ENCODE data around the gene CYP26A1. TPM values are rescaled to one million over a fixed set of nuclear protein-coding genes. Genes with fewer than 3 reads are reported as not detected.

CYP26A1 gene
- total and polyA plus RNA-seq, 2 experiments from 2014 or later, result 1.2 to 1.8 TPM

DNA sequence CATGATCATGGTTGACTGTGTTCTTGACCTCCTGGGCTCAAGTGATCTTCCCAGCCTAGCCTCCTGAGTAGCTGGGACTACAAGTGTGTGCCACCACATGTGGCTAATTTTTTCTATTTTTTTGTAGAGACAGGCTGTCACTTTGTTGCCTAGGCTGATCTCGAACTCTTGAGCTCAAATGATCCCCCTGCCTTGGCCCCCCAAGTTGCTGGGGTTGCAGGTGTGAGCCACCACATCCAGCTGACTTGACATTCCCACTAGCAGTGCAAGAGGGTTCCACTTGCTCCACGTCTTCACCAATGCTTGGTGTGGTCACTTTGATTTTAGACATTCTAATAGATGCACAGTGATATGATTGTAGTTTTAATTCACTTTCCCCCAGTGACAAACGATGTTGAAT, 25.1 kb downstream of the CYP26A1 start:
- Histone ChIP-seq H3K4me2 (no peak overlapping the region), H3K36me3 (ENCODE audit: insufficient read depth) (no peaks in the 10 kb centered on the region), H3K27me3 (ENCODE audit: insufficient read depth) (no peaks in the 10 kb centered on the region), H3K79me2 (replicated peaks; ENCODE audit: insufficient read depth) (no peaks in the 10 kb centered on the region), H2AFZ (no peak overlapping the region), H3F3A (replicated peaks; ENCODE audit: low read depth) (no peaks in the 10 kb centered on the region), H4K20me1 (replicated peaks; ENCODE audit: insufficient read depth) (no peaks in the 10 kb centered on the region), H3K4me1 (ENCODE audit: insufficient read depth) (no peaks in the 10 kb centered on the region), H3K4me3 (no peak overlapping the region), H3K27ac (ENCODE audit: low read depth) (no peak overlapping the region), H3K9me2 (ENCODE audit: insufficient read depth) (no peaks in the 10 kb centered on the region)
- no peak for ATAC-seq
- peaks cover 21% of the 10 kb centered on the region; the same call in 2 of the 3 replicates for H3K9me3 Mint-ChIP-seq
- no peaks in the 10 kb centered on the region; the same call in 1 of the 3 replicates for H3K4me1 Mint-ChIP-seq
- no peak for TF ChIP-seq POLR2AphosphoS5 (IDR thresholded peaks at IDR 0.05; ENCODE audit: low read depth)
- TF ChIP-seq CREB1 (CRISPR knock-in tag; IDR thresholded peaks at IDR 0.05; ENCODE audit: low read depth), result no peak
- TF ChIP-seq ZNF331 (CRISPR knock-in tag; IDR thresholded peaks at IDR 0.05; ENCODE audit: low read depth), result no peak
- TF ChIP-seq, protein P1, sequence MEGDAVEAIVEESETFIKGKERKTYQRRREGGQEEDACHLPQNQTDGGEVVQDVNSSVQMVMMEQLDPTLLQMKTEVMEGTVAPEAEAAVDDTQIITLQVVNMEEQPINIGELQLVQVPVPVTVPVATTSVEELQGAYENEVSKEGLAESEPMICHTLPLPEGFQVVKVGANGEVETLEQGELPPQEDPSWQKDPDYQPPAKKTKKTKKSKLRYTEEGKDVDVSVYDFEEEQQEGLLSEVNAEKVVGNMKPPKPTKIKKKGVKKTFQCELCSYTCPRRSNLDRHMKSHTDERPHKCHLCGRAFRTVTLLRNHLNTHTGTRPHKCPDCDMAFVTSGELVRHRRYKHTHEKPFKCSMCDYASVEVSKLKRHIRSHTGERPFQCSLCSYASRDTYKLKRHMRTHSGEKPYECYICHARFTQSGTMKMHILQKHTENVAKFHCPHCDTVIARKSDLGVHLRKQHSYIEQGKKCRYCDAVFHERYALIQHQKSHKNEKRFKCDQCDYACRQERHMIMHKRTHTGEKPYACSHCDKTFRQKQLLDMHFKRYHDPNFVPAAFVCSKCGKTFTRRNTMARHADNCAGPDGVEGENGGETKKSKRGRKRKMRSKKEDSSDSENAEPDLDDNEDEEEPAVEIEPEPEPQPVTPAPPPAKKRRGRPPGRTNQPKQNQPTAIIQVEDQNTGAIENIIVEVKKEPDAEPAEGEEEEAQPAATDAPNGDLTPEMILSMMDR (conservative IDR thresholded peaks at IDR 0.05; ENCODE audit: low read depth in 2 of 2), result no peak
- TF ChIP-seq, protein P2, sequence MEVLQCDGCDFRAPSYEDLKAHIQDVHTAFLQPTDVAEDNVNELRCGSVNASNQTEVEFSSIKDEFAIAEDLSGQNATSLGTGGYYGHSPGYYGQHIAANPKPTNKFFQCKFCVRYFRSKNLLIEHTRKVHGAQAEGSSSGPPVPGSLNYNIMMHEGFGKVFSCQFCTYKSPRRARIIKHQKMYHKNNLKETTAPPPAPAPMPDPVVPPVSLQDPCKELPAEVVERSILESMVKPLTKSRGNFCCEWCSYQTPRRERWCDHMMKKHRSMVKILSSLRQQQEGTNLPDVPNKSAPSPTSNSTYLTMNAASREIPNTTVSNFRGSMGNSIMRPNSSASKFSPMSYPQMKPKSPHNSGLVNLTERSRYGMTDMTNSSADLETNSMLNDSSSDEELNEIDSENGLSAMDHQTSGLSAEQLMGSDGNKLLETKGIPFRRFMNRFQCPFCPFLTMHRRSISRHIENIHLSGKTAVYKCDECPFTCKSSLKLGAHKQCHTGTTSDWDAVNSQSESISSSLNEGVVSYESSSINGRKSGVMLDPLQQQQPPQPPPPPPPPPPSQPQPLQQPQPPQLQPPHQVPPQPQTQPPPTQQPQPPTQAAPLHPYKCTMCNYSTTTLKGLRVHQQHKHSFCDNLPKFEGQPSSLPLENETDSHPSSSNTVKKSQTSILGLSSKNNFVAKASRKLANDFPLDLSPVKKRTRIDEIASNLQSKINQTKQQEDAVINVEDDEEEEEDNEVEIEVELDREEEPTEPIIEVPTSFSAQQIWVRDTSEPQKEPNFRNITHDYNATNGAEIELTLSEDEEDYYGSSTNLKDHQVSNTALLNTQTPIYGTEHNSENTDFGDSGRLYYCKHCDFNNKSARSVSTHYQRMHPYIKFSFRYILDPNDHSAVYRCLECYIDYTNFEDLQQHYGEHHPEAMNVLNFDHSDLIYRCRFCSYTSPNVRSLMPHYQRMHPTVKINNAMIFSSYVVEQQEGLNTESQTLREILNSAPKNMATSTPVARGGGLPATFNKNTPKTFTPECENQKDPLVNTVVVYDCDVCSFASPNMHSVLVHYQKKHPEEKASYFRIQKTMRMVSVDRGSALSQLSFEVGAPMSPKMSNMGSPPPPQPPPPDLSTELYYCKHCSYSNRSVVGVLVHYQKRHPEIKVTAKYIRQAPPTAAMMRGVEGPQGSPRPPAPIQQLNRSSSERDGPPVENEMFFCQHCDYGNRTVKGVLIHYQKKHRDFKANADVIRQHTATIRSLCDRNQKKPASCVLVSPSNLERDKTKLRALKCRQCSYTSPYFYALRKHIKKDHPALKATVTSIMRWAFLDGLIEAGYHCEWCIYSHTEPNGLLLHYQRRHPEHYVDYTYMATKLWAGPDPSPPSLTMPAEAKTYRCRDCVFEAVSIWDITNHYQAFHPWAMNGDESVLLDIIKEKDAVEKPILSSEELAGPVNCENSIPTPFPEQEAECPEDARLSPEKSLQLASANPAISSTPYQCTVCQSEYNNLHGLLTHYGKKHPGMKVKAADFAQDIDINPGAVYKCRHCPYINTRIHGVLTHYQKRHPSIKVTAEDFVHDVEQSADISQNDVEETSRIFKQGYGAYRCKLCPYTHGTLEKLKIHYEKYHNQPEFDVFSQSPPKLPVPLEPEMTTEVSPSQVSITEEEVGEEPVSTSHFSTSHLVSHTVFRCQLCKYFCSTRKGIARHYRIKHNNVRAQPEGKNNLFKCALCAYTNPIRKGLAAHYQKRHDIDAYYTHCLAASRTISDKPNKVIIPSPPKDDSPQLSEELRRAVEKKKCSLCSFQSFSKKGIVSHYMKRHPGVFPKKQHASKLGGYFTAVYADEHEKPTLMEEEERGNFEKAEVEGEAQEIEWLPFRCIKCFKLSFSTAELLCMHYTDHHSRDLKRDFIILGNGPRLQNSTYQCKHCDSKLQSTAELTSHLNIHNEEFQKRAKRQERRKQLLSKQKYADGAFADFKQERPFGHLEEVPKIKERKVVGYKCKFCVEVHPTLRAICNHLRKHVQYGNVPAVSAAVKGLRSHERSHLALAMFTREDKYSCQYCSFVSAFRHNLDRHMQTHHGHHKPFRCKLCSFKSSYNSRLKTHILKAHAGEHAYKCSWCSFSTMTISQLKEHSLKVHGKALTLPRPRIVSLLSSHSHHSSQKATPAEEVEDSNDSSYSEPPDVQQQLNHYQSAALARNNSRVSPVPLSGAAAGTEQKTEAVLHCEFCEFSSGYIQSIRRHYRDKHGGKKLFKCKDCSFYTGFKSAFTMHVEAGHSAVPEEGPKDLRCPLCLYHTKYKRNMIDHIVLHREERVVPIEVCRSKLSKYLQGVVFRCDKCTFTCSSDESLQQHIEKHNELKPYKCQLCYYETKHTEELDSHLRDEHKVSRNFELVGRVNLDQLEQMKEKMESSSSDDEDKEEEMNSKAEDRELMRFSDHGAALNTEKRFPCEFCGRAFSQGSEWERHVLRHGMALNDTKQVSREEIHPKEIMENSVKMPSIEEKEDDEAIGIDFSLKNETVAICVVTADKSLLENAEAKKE (CRISPR knock-in tag; IDR thresholded peaks at IDR 0.05), result no peak
- TF ChIP-seq STAT1 (IDR thresholded peaks at IDR 0.05; ENCODE audit: unreplicated experiment), result no peak
- TF ChIP-seq, protein P3, sequence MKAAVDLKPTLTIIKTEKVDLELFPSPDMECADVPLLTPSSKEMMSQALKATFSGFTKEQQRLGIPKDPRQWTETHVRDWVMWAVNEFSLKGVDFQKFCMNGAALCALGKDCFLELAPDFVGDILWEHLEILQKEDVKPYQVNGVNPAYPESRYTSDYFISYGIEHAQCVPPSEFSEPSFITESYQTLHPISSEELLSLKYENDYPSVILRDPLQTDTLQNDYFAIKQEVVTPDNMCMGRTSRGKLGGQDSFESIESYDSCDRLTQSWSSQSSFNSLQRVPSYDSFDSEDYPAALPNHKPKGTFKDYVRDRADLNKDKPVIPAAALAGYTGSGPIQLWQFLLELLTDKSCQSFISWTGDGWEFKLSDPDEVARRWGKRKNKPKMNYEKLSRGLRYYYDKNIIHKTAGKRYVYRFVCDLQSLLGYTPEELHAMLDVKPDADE (IDR thresholded peaks at IDR 0.05), result no peak
- TF ChIP-seq JUNB (IDR thresholded peaks at IDR 0.05; ENCODE audit: unreplicated experiment), result no peak
- no peak for TF ChIP-seq EZH2 (IDR thresholded peaks at IDR 0.05; ENCODE audit: low read depth, unreplicated experiment)
- TF ChIP-seq ZNF114 (CRISPR knock-in tag; IDR thresholded peaks at IDR 0.05), result no peak
- no peak for TF ChIP-seq NANOG (IDR thresholded peaks at IDR 0.05; ENCODE audit: borderline replicate concordance)
- DNase-seq (ENCODE audit: low spot score), result no peak
- H3K4me3 Mint-ChIP-seq, result no peak overlapping the region
- H3K27ac Mint-ChIP-seq, result no peak overlapping the region
- peaks cover 3% of the 10 kb centered on the region; the same call in 2 of the 3 replicates for H3K36me3 Mint-ChIP-seq (ENCODE audit: low read depth)
- peaks cover 4% of the 10 kb centered on the region for H3K27me3 Mint-ChIP-seq (ENCODE audit: insufficient read depth, low read depth, poor library complexity)

All from GM23338 (cell line).